HFFc6 (cell line): ENCODE data around the gene BLACAT1. TPM values are rescaled to one million over a fixed set of nuclear protein-coding genes. Genes with fewer than 3 reads are reported as not detected.

Experiments
- DNase-seq: peaks from one replicate; pipeline ENCODE4 v3.0.0-alpha.2; 2018
- H3K27ac Mint-ChIP-seq: 2 replicates; pipeline ENCODE4 v1.8.0; 2020; ENCODE audit warnings: mild to moderate bottlenecking, mixed read lengths
- H3K27me3 Mint-ChIP-seq: 2 replicates; pipeline ENCODE4 v1.8.0; 2021; ENCODE audit warnings: mild to moderate bottlenecking, moderate library complexity, mixed read lengths; ENCODE audit not compliant: insufficient read depth
- H3K36me3 Mint-ChIP-seq: 2 replicates; pipeline ENCODE4 v1.8.0; 2021; ENCODE audit warnings: low read depth, mixed read lengths
- H3K4me1 Mint-ChIP-seq: 2 replicates; pipeline ENCODE4 v1.8.0; 2020; ENCODE audit warnings: low read depth, mixed read lengths
- H3K4me3 Mint-ChIP-seq: 2 replicates; pipeline ENCODE4 v1.8.0; 2020; ENCODE audit warnings: mild to moderate bottlenecking, moderate library complexity, mixed read lengths
- H3K9me3 Mint-ChIP-seq: 2 replicates; pipeline ENCODE4 v1.8.0; 2020; ENCODE audit warnings: mild to moderate bottlenecking, mixed read lengths
- total RNA-seq, 6 experiments: library from RNA; stranded (reverse); fragmentation: NEBNext Ultra II Directional; extraction: Animal tissue kit (Norgen Biotek cat#: 25700); gene quantifications; 2 replicates in 1 of 6; 3 replicates in 5 of 6; pipeline ENCODE4 v1.2.3, GENCODE V29; 2021
- TF ChIP-seq, protein P1 (sequence below): fragments of 200-600 bp; sonication (generic); IDR thresholded peaks from 2 replicates; pipeline ENCODE4 v1.5.0; 2021; ENCODE audit warnings: antibody characterized with exemption, mild to moderate bottlenecking

BLACAT1 gene
- total RNA-seq, 6 experiments from 2014 or later, result not detected

DNA sequence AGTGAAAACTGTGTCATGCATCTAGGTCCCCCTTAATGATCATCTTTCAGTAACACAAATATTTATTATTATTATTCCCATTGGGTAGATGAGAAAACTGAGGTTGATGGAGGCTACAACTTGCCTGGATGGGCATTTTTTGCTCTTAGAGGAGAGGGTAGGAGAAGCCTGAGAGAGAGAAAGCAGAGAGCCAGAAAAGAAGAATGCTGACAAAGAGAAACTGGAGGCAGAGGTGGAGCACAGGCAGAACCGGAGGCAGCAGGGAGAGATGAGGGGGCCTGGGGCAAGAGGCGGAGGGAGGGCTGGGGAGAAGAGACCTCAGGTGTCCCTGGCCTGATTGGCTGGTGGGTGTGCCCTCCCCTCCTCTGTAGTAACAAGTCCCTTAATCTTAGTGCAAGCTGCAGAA lies 4.1 kb downstream of the BLACAT1 start:
- Mint-ChIP-seq H3K4me1 (no peaks in the 10 kb centered on the region; the same call in 1 of the 2 replicates), H3K27me3 (peaks cover 43% of the 10 kb centered on the region), H3K9me3 (no peaks in the 10 kb centered on the region), H3K4me3 (no peak overlapping the region), H3K36me3 (no peaks in the 10 kb centered on the region), H3K27ac (no peak overlapping the region)
- DNase-seq, result no peak
- TF ChIP-seq, protein P1, sequence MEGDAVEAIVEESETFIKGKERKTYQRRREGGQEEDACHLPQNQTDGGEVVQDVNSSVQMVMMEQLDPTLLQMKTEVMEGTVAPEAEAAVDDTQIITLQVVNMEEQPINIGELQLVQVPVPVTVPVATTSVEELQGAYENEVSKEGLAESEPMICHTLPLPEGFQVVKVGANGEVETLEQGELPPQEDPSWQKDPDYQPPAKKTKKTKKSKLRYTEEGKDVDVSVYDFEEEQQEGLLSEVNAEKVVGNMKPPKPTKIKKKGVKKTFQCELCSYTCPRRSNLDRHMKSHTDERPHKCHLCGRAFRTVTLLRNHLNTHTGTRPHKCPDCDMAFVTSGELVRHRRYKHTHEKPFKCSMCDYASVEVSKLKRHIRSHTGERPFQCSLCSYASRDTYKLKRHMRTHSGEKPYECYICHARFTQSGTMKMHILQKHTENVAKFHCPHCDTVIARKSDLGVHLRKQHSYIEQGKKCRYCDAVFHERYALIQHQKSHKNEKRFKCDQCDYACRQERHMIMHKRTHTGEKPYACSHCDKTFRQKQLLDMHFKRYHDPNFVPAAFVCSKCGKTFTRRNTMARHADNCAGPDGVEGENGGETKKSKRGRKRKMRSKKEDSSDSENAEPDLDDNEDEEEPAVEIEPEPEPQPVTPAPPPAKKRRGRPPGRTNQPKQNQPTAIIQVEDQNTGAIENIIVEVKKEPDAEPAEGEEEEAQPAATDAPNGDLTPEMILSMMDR, result no peak

- H3K4me1 Mint-ChIP-seq, result no peaks in the 10 kb centered on the region; the same call in 1 of the 2 replicates
- H3K27me3 Mint-ChIP-seq, result peaks cover 43% of the 10 kb centered on the region
- H3K9me3 Mint-ChIP-seq, result no peaks in the 10 kb centered on the region
- no peak overlapping the region for H3K4me3 Mint-ChIP-seq
- H3K36me3 Mint-ChIP-seq, result no peaks in the 10 kb centered on the region
- TF ChIP-seq, protein P1, result no peak
- DNase-seq, result no peak
- H3K27ac Mint-ChIP-seq, result no peak overlapping the region
Observed at GRCh38 chr1:205451202-205451601, 4.6 kb downstream of the BLACAT1 start.

GRCh38 chr1:205450448-205450847 lies 5.4 kb downstream of the BLACAT1 start:
- DNase-seq, result no peak
- H3K36me3 Mint-ChIP-seq, result no peaks in the 10 kb centered on the region
- H3K4me3 Mint-ChIP-seq, result no peak overlapping the region
- peaks cover 41% of the 10 kb centered on the region for H3K27me3 Mint-ChIP-seq
- H3K9me3 Mint-ChIP-seq, result no peaks in the 10 kb centered on the region
- H3K4me1 Mint-ChIP-seq, result no peaks in the 10 kb centered on the region; the same call in 1 of the 2 replicates
- no peak overlapping the region for H3K27ac Mint-ChIP-seq
- TF ChIP-seq, protein P1, result no peak

DNA sequence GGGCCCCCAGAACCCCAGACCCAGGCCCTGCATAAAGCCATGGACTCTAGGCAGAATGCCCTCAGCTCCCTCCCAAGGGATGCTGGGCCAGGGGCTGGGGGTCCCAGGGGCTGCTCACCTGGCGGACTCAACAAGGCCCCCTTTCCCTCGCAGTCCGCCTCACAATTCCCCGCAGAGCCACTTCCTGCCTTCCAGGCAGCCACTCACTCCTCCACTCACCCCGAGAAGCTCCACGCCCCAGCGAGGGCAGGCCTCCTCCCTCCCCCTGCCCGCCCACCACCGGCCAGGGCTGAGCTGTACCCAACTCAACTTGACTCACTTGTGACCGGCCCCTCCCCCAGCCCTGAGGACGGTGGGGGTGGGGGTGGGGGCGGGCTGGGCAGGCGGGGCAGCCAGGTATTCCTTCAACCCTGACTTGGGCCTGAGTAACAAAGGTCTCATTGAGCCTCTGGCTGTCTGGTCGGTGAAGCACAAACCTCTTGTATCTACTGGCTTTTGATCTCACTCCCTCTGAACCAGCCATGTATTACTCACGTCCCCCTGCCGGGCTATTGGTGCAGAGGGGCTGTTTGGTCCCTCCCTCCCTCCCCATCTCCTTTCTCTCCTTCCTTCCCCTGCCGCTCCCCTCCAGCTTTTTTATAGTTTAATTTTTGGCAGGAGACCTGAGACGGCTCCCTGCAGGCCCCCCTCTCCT lies 5.9 kb downstream of the BLACAT1 start:
- no peak for DNase-seq
- Mint-ChIP-seq H3K27me3 (peaks cover 39% of the 10 kb centered on the region), H3K9me3 (no peaks in the 10 kb centered on the region), H3K4me1 (no peaks in the 10 kb centered on the region; the same call in 1 of the 2 replicates), H3K27ac (no peak overlapping the region), H3K4me3 (peak overlapping the region; percentile 58; the same call in 1 of the 2 replicates), H3K36me3 (no peaks in the 10 kb centered on the region)
- TF ChIP-seq, protein P1, result no peak

DNA sequence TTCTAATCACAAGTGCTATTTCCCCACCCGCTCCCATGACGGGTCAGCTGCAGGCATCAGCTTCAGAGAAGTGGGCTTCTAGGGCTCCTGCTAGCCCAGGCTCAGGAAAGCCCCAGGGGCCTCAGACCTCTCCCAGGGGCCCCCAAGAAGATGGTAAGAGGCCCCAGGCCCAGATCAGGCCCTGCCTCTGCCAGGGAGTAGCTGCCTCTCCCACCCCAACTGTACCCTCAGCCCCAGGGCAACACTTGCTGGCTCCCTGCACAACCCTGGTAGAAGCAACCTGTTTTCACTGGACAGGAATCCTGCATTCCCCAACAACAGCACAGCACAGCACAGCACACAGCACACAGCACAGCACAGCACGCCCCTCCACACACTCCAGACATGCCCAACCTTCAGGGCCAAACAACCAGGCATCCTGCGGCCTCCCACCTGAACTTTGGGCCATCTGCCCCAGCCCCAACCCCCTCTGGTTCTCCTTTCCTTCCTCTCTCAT lies 6.5 kb downstream of the BLACAT1 start:
- no peak for DNase-seq
- H3K9me3 Mint-ChIP-seq, result no peaks in the 10 kb centered on the region
- no peaks in the 10 kb centered on the region; the same call in 1 of the 2 replicates for H3K4me1 Mint-ChIP-seq
- no peaks in the 10 kb centered on the region for H3K36me3 Mint-ChIP-seq
- no peak overlapping the region; the same call in 1 of the 2 replicates for H3K27ac Mint-ChIP-seq
- H3K4me3 Mint-ChIP-seq, result peak overlapping the region; percentile 58; the same call in 1 of the 2 replicates
- H3K27me3 Mint-ChIP-seq, result peaks cover 38% of the 10 kb centered on the region
- TF ChIP-seq, protein P1, result no peak
